ENCODE measurements around the gene DBI.
A peak's percentile ranks its signal among the peaks of the same experiment; 100 is the strongest.
"Not testable (repeated sequence)": the region's sequence is repeated elsewhere in the genome, so short reads cannot be mapped to it uniquely, and the experiment has no call there.

Gene DBI

DNA sequence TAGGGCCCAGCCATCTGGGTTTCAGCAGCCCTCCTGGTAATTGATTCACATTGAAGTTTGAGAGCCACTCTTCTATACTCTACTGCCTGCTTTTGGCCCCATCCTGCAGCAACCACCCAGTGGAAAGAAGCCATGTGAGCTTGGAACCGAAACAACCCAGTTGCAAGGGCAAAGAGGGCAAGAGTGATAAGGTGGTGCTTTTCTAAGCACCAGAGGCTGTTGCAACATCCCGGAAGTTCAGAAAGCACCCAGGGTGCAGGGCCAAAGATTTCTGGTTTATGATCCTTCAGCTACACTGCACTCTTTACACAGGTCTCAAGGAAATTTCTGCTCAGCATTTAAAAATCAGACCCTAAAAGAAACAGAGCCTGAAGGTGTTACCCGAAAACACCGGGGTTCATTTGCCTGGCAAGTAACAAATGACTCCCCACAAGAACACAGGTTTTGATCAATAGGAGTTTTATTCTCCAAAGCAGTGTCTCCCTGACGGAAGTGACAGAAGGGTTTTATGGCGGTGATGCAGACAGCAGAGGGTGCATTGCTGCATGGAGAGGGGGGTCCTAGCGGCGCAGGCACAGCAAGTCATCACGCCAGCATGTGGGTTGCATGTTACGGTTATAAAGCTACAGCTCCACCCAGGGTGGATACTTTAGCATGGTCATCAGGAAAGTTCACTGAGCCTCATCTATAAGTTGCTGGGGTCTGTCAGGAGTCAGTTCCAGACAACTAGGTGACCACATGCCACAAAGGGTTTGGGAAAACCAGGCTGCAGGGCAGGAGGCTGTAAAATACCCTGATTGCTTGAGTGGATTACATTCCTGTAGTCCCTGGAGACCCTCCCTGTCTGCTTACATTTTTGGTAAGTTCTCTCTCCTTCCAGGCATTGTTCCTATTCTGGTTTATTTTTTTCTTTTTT, 36.1 kb downstream of the DBI start:
- no peak for DNase-seq

DNA sequence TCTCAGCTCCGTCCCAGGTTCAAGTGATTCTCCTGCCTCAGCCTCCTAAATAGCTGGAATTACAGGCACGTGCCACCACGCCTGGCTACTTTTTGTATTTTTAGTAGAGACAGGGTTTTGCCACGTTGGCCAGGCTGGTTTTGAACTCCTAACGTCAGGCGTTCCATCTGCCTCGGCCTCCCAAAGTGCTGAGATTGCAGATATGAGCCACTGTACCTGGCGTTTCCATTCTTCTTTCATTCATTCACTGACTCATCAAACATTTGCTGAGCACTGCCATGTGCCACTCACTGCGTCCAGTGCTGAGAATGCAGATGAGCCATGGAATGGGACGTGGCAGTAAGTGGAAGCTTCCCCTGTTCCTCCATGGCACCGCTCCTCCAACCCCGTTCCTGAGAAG, 36.8 kb downstream of the DBI start:
- not testable (repeated sequence) for DNase-seq

- no peak for DNase-seq
Measured at GRCh38 chr2:119405151-119405550, 38.4 kb downstream of the DBI start.

GRCh38 chr2:119407430-119408220, 40.8 kb downstream of the DBI start:
- peak; percentile 76 for DNase-seq

- peak; percentile 53 for DNase-seq
Measured at GRCh38 chr2:119408221-119408619, 41.4 kb downstream of the DBI start.

- peak; percentile 65 for DNase-seq
Measured at GRCh38 chr2:119409506-119409905, 42.7 kb downstream of the DBI start.

- no peak for DNase-seq
Measured at GRCh38 chr2:119414894-119415293, 48.1 kb downstream of the DBI start.

DNA sequence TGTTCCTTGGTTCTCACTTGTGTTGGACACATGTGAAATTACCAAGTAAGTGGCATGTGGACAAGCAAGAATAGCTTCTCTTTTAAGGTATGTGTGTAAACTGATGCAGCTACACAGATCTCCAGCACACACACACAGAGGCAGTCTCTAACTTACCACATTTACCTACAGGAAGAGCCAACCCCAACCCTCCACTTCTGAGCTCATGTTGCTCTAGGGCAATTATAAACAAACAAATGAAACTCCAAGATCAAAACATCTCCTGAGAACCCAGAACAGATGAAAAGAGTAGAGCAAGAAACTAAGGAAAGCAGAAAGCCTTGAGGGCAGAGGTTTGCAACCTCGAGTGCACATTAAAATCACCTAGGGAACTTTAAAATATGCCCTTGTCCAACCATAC, 48.9 kb downstream of the DBI start:
- no peak for DNase-seq

GRCh38 chr2:119416299-119416923, 49.6 kb downstream of the DBI start:
- no peak for DNase-seq

DNA sequence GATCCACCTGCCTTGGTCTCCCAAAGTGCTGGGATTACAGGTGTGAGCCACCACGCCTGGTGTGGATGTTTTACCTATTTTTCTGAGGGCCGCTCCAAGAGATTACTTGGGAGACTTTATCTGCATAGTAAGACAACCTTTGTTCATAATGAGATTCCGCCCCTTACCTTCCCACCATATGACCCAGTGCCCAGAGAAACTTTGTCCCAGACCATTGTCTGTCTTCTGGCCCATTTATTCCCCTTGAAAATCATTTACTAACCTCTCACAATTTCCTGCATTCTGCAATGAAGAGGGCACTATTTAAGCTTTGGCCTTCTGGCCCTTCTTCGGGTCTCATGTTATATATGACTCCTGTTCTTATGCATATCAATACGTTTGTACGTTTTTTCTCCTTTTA, 51.1 kb downstream of the DBI start:
- DNase-seq, result no peak

DNA sequence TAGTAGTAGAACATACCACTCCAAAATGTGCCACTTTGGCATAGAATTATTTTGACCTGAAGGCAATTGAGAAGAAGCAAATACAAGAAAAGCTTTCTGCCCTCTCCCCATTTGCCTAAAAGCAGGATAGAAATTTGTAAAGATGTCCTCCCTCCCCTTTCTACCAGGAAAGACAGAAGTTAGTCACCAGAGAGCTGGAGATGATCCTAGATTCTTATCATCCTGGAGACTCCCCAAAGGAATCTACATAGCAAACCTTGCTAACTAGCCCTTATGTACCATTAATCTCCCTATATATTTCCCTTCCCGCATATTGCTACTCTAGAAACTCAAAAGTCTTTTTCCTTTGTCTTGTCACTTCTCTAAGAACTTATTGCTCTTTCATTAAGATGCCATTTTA, 52.3 kb downstream of the DBI start:
- DNase-seq, result no peak

GRCh38 chr2:119419803-119420508, 53.2 kb downstream of the DBI start:
- DNase-seq, result no peak

DNA sequence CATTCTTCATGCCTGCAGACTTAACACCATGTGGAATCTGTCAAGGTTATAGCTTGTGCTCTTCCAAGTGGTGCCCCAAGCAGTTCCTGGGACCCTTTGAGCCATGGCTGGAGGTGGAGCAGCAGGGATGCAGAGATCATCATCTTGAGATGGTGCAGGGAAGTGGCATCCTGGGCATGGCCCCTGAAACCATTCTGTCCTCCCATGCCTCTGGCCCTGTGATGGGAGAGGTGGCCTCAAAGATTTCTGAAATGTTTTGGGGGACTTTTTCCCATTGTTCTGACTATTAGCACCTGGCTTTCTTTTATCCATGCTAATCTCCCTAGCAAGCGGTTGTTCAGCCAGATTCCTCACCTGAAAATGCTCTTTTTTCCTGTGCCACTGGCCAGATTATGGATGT, 54.5 kb downstream of the DBI start:
- DNase-seq, result no peak

DNA sequence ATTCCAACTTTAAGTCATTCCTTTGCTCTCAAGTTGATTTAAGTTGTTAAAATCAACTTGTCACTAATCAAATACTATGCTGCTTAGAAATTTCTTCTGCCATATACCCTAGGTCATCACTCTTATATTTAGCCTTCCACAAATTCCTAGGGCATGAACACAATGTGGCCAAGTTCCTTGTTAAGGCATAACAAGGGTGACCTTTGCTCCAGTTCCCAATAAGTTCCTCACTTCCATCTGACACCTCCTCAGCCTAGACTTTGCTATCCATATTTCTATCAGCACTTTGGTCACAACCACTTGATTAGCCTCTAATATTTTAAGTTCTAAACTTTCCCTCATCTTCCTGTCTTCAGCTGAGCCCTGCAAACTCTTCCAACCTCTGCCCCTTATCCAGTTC, 55.0 kb downstream of the DBI start:
- DNase-seq, result no peak

Data from DMS53 (cell line).